Adrenal gland (tissue), 5 donors: Measurements from ENCODE around the gene TBC1D22A.

Experiments
- CTCF ChIP-seq, 6 experiments: fragments of 450-650 bp in 4 of 6; fragments of 200-600 bp in 2 of 6; sonication (generic) in 1 of 6; IDR thresholded peaks; 1 replicate in 5 of 6; 2 replicates in 1 of 6; pipeline versions ENCODE4 v1.5.1 to v1.8.0; 2016 to 2021; ENCODE audit warnings: antibody characterized with exemption in 6 of 6, mild to moderate bottlenecking in 2 of 6, moderate library complexity in 1 of 6
- POLR2A ChIP-seq, 2 donors: fragments of 450-650 bp; IDR thresholded peaks; one replicate each; pipeline ENCODE4 v1.6.1; 2017; ENCODE audit warnings: antibody characterized with exemption in 2 of 2, mild to moderate bottlenecking in 2 of 2, moderate library complexity in 1 of 2
- donor health status: DM: no; HTN: no; CAD: no.

DNA sequence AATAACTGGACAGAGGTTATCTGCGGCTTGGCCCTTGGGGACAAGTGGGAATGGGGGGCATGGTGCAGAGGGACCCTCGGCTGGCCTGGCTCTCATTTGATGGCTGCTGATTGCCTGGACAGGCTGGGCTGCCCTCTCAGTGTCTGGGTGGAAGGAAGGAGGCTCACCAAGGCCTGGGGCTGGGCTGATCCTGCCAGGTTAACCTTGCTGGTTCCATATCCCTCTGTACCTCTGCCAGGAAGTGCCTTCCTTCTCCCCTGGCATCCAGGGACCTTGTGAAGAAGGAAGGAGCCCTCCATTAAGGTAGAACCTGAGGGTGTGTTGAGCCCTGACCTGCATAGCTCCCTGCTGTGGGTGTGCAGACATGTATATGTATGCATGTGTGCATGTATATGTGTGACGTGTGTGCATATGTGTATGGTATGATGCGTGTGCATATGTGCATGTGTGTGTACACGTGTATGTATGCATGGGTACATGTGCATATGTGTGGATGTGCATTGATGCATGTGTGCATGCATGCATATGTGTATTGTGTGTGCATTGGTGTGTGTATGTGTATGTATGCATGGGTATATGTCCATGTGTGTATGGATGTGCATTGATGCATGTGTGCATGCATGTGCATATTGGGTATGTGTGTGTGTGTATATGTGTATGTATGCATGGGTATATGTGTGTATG is 433.9 kb downstream of the TBC1D22A start:
- no peak for TF ChIP-seq CTCF (IDR thresholded peaks at IDR 0.05)
- no peak for TF ChIP-seq POLR2A (IDR thresholded peaks at IDR 0.05)
